Ascending aorta (tissue), 2 donors: ENCODE results near the gene ARHGAP30. TPM values are rescaled to one million over a fixed set of nuclear protein-coding genes. Genes with fewer than 3 reads are reported as not detected.

ENCODE experiments used
- DNase-seq, 2 donors: peaks; one replicate each; pipeline ENCODE4 v3.0.0-alpha.2; 2019; ENCODE audit warnings: low spot score in 2 of 2
- H3K27ac ChIP-seq, 2 donors: fragments of 200-600 bp; sonication (generic); one replicate each; pipeline ENCODE4 v1.5.1; 2016 to 2017; ENCODE audit warnings: mild to moderate bottlenecking in 1 of 2
- H3K27me3 ChIP-seq: fragments of 200-600 bp; sonication (generic); one replicate; pipeline ENCODE4 v1.5.1; 2017
- H3K36me3 ChIP-seq, 2 donors: fragments of 200-600 bp; sonication (generic); one replicate each; pipeline ENCODE4 v1.5.1; 2016
- H3K4me1 ChIP-seq, 2 donors: fragments of 200-600 bp; sonication (generic); one replicate each; pipeline ENCODE4 v1.5.1; 2016 to 2017; ENCODE audit warnings: mild to moderate bottlenecking in 1 of 2
- H3K4me3 ChIP-seq, 2 donors: fragments of 200-600 bp; sonication (generic); one replicate each; pipeline ENCODE4 v1.5.1; 2016 to 2017; ENCODE audit warnings: mild to moderate bottlenecking in 1 of 2
- H3K9me3 ChIP-seq, 2 donors: fragments of 200-600 bp; sonication (generic); one replicate each; pipeline ENCODE4 v1.5.1; 2016
- intact Hi-C: fragments of 100-400 bp; cut with DNase I; formaldehyde crosslinking; loops from one replicate; pipeline ENCODE4 v1.15.1; 2023
- total RNA-seq: library from RNA; depleted of rRNA; stranded (reverse); fragments of >200 nt; gene quantifications from one replicate; pipeline ENCODE4 v1.1.0, GENCODE V29; 2016
- TF ChIP-seq, protein P1 (sequence below), 3 experiments: fragments of 200-600 bp in 2 of 3; fragments of 450-650 bp in 1 of 3; sonication (generic) in 2 of 3; IDR thresholded peaks; one replicate each; pipeline ENCODE4 v1.5.1; 2016 to 2019; ENCODE audit warnings: antibody characterized with exemption in 3 of 3, mild to moderate bottlenecking in 1 of 3, moderate library complexity in 1 of 3

ARHGAP30 gene
- total RNA-seq, 1 donor from 2014 or later, result 14.7 TPM

DNA sequence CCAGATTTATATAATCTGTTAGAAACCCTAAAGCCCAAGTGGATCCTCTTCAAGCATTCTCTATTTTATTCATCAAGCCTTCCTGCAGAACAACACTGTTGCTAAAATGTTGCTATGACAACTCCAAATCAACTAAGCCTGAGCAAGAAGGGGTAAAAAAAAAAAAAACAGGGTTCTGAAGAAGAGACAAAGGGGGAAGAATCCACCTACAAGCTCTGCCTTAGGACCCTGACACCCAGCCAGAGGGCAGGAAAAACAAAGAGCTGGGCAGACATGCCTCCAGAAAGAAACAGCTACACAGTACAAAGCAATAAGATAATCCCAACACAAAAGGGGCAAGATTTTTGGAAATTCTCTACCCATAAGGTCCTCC, 25.2 kb downstream of the ARHGAP30 start:
- TF ChIP-seq, protein P1, sequence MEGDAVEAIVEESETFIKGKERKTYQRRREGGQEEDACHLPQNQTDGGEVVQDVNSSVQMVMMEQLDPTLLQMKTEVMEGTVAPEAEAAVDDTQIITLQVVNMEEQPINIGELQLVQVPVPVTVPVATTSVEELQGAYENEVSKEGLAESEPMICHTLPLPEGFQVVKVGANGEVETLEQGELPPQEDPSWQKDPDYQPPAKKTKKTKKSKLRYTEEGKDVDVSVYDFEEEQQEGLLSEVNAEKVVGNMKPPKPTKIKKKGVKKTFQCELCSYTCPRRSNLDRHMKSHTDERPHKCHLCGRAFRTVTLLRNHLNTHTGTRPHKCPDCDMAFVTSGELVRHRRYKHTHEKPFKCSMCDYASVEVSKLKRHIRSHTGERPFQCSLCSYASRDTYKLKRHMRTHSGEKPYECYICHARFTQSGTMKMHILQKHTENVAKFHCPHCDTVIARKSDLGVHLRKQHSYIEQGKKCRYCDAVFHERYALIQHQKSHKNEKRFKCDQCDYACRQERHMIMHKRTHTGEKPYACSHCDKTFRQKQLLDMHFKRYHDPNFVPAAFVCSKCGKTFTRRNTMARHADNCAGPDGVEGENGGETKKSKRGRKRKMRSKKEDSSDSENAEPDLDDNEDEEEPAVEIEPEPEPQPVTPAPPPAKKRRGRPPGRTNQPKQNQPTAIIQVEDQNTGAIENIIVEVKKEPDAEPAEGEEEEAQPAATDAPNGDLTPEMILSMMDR (IDR thresholded peaks at IDR 0.05), result no peak
- Histone ChIP-seq H3K4me1 (peaks cover 6 to 13% of the 10 kb centered on the region in 2 donors), H3K9me3 (no peaks in the 10 kb centered on the region), H3K36me3 (peaks cover 34% of the 10 kb centered on the region in 2 donors), H3K4me3 (peak overlapping the region; percentile 63 to 95), H3K27me3 (no peaks in the 10 kb centered on the region), H3K27ac (peak overlapping the region; percentile 93 to 96)
- intact Hi-C loops, result loop anchor here (10.0 kb wide), 3 partner anchors 120 to 350 kb away; partner anchors contain the start of genes NDUFS2 and PPOX
- no peak for DNase-seq

- intact Hi-C loops, result no loop called here
- Histone ChIP-seq H3K4me3 (no peak overlapping the region), H3K27me3 (no peaks in the 10 kb centered on the region), H3K27ac (no peak overlapping the region), H3K36me3 (peaks cover 39 to 42% of the 10 kb centered on the region in 2 donors), H3K9me3 (no peaks in the 10 kb centered on the region), H3K4me1 (peaks cover 5 to 10% of the 10 kb centered on the region in 2 donors)
- DNase-seq, result no peak
- TF ChIP-seq, protein P1 (IDR thresholded peaks at IDR 0.05), result no peak
These were observed 30.1 kb downstream of the ARHGAP30 start for GRCh38 chr1:161039546-161039945.

DNA sequence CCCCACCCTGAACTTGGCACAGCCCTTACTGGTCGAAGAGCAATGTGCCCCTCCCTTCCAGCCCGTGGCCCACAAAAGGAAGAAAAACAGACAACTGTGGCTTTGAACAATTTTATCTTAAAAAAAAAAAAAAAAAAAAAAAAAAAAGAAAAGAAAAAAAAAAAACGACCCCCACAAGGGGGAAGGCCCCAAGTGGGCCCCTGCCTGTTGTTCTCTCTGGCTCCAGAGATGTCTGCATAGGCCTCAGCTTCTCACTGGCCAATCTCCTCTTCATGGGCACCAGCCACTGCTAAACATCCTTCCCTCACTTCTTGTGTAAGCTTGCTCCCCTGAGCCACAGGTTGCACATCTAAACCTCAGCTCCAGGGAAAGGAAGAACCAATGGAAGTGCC, 30.5 kb downstream of the ARHGAP30 start:
- TF ChIP-seq, protein P1 (IDR thresholded peaks at IDR 0.05), result no peak
- peaks cover 1 to 6% of the 10 kb centered on the region in 2 donors for H3K4me1 ChIP-seq
- H3K36me3 ChIP-seq, result peaks cover 39 to 42% of the 10 kb centered on the region in 2 donors
- H3K27ac ChIP-seq, result no peak overlapping the region
- peak overlapping the region; percentile 39 to 56 for H3K4me3 ChIP-seq
- no peaks in the 10 kb centered on the region for H3K9me3 ChIP-seq
- intact Hi-C loops, result no loop called here
- no peak for DNase-seq
- no peaks in the 10 kb centered on the region for H3K27me3 ChIP-seq

- Histone ChIP-seq H3K9me3 (no peaks in the 10 kb centered on the region), H3K4me1 (peaks cover 0 to under 1% of the 10 kb centered on the region in 2 donors), H3K27ac (no peak within 1 kb of the TSS), H3K27me3 (no peaks in the 10 kb centered on the region), H3K36me3 (peaks cover 39 to 42% of the 10 kb centered on the region in 2 donors), H3K4me3 (peak within 1 kb of the TSS; percentile 39 to 56)
- TF ChIP-seq, protein P1 (IDR thresholded peaks at IDR 0.05), result no peak
- intact Hi-C loops, result no loop called here
- no peak for DNase-seq
These were observed 31.1 kb downstream of the ARHGAP30 start, which contains the start of gene TSTD1 for GRCh38 chr1:161038523-161039153. TSTD1 (minus strand) TSS chr1:161038964; CDS start chr1:161038889, 75 bp downstream.

GRCh38 chr1:161037661-161038522, 31.8 kb downstream of the ARHGAP30 start:
- no peak for DNase-seq
- Histone ChIP-seq H3K36me3 (peaks cover 38 to 41% of the 10 kb centered on the region in 2 donors), H3K4me1 (no peaks in the 10 kb centered on the region), H3K27ac (no peak overlapping the region), H3K27me3 (no peaks in the 10 kb centered on the region), H3K4me3 (peak overlapping the region; percentile 39 to 56), H3K9me3 (no peaks in the 10 kb centered on the region)
- intact Hi-C loops, result no loop called here
- TF ChIP-seq, protein P1 (IDR thresholded peaks at IDR 0.05), result no peak
